HG03108 (cell line): Measurements from ENCODE around the gene DIAPH3.

Experiments
- ATAC-seq: cut with Tn5 transposase; IDR thresholded peaks from one replicate; pipeline ENCODE4 v1.9.1; 2021; ENCODE audit warnings: moderate library complexity; ENCODE audit not compliant: unreplicated experiment

The DIAPH3 gene

GRCh38 chr13:59963827-59964226 is 199.9 kb downstream of the DIAPH3 start:
- ATAC-seq = no peak

- no peak for ATAC-seq
These were observed 200.3 kb downstream of the DIAPH3 start for GRCh38 chr13:59963383-59963782.

- ATAC-seq = no peak
These were observed 201.4 kb downstream of the DIAPH3 start for GRCh38 chr13:59962343-59962742.

- ATAC-seq = no peak
These were observed 203.0 kb downstream of the DIAPH3 start for GRCh38 chr13:59960683-59961082.

GRCh38 chr13:59957438-59957837 is 206.3 kb downstream of the DIAPH3 start:
- no peak for ATAC-seq

- no peak for ATAC-seq
These were observed 209.1 kb downstream of the DIAPH3 start for GRCh38 chr13:59954601-59955000.

- no peak for ATAC-seq
These were observed 212.7 kb downstream of the DIAPH3 start for GRCh38 chr13:59951011-59951410.

GRCh38 chr13:59950266-59950665 is 213.5 kb downstream of the DIAPH3 start:
- no peak for ATAC-seq

- no peak for ATAC-seq
These were observed 215.0 kb downstream of the DIAPH3 start for GRCh38 chr13:59948686-59949085.

- ATAC-seq = no peak
These were observed 216.8 kb downstream of the DIAPH3 start for GRCh38 chr13:59946944-59947343.

- no peak for ATAC-seq
These were observed 232.1 kb downstream of the DIAPH3 start for GRCh38 chr13:59931621-59932020.

- no peak for ATAC-seq
These were observed 239.5 kb downstream of the DIAPH3 start for GRCh38 chr13:59924256-59924655.

GRCh38 chr13:59915252-59915651 is 248.5 kb downstream of the DIAPH3 start:
- no peak for ATAC-seq

- ATAC-seq = no peak
These were observed 249.2 kb downstream of the DIAPH3 start for GRCh38 chr13:59914556-59914955.

GRCh38 chr13:59906413-59907049 is 257.2 kb downstream of the DIAPH3 start:
- ATAC-seq = no peak

- ATAC-seq = no peak
These were observed 262.5 kb downstream of the DIAPH3 start for GRCh38 chr13:59901191-59901590.

- ATAC-seq = no peak
These were observed 265.7 kb downstream of the DIAPH3 start for GRCh38 chr13:59898066-59898465.

GRCh38 chr13:59893266-59893665 is 270.5 kb downstream of the DIAPH3 start:
- ATAC-seq = no peak

GRCh38 chr13:59891053-59891452 is 272.7 kb downstream of the DIAPH3 start:
- no peak for ATAC-seq

- no peak for ATAC-seq
These were observed 273.7 kb downstream of the DIAPH3 start for GRCh38 chr13:59890054-59890453.

- ATAC-seq = no peak
These were observed 275.3 kb downstream of the DIAPH3 start for GRCh38 chr13:59888408-59888807.

GRCh38 chr13:59885076-59885475 is 278.7 kb downstream of the DIAPH3 start:
- no peak for ATAC-seq

GRCh38 chr13:59883885-59884284 is 279.8 kb downstream of the DIAPH3 start:
- ATAC-seq = no peak
